ENCODE measurements around the gene TERF2IP. TPM values are rescaled to one million over a fixed set of nuclear protein-coding genes. Genes with fewer than 3 reads are reported as not detected.

The TERF2IP gene
- polyA plus RNA-seq, 3 donors, result 24.3 to 59.3 (median 52.6) TPM

- WGBS, 3 donors, result 88 to 94% (median 92%) methylated on average over 10 of the region's 10 CpGs
- no peak overlapping the region for H3K27ac ChIP-seq (ENCODE audit: low read depth, low read length)
These were observed 18.4 kb upstream of the TERF2IP start for GRCh38 chr16:75629132-75629531.

- no peak overlapping the region for H3K27ac ChIP-seq (ENCODE audit: low read depth, low read length)
- 66 to 93% (median 72%) methylated on average over 3 of the region's 3 CpGs for WGBS, 3 donors
These were observed 17.5 kb upstream of the TERF2IP start for GRCh38 chr16:75630052-75630451.

GRCh38 chr16:75632857-75633256 is 14.7 kb upstream of the TERF2IP start:
- WGBS, 3 donors, result 74 to 92% (median 89%) methylated on average over 8 of the region's 8 CpGs
- H3K27ac ChIP-seq (ENCODE audit: low read depth, low read length), result no peak overlapping the region

GRCh38 chr16:75635036-75635435 is 12.5 kb upstream of the TERF2IP start:
- WGBS, 3 donors, result 85 to 90% (median 88%) methylated on average over 3 of the region's 3 CpGs
- H3K27ac ChIP-seq (ENCODE audit: low read depth, low read length), result no peak overlapping the region

GRCh38 chr16:75640598-75640997 is 7.0 kb upstream of the TERF2IP start:
- 86 to 91% (median 89%) methylated on average over 6 of the region's 6 CpGs for WGBS, 3 donors
- no peak overlapping the region for H3K27ac ChIP-seq (ENCODE audit: low read depth, low read length)

- WGBS, 3 donors, result 71 to 90% (median 84%) methylated on average over 7 of the region's 7 CpGs
- no peak overlapping the region for H3K27ac ChIP-seq (ENCODE audit: low read depth, low read length)
These were observed 3.1 kb upstream of the TERF2IP start for GRCh38 chr16:75644240-75645012.

GRCh38 chr16:75647112-75647491 is 471 bp upstream of the TERF2IP start:
- 0 to 1% (median 0%) methylated on average over 18 of the region's 18 CpGs for WGBS, 3 donors

GRCh38 chr16:75648265-75649076 is 898 bp downstream of the TERF2IP start:
- 0% methylated on average over 59 to 62 of the region's 62 CpGs for WGBS, 3 donors
- H3K27ac ChIP-seq (ENCODE audit: low read depth, low read length), result peak overlapping the region; percentile 96

More at GRCh38 chr16:75647112-75647491, 471 bp upstream of the TERF2IP start:
- peak overlapping the region; percentile 5 for H3K27ac ChIP-seq (ENCODE audit: low read depth, low read length)

GRCh38 chr16:75653922-75654321 is 6.3 kb downstream of the TERF2IP start:
- H3K27ac ChIP-seq (ENCODE audit: low read depth, low read length), result no peak overlapping the region
- 46 to 65% (median 49%) methylated on average over 1 of the region's 1 CpG for WGBS, 3 donors

GRCh38 chr16:75658175-75658574 is 10.6 kb downstream of the TERF2IP start:
- 88 to 96% (median 93%) methylated on average over 2 of the region's 2 CpGs for WGBS, 3 donors
- no peak overlapping the region for H3K27ac ChIP-seq (ENCODE audit: low read depth, low read length)

- no peak overlapping the region for H3K27ac ChIP-seq (ENCODE audit: low read depth, low read length)
- WGBS, 3 donors, result 89% methylated on average over 6 of the region's 6 CpGs
These were observed 12.7 kb downstream of the TERF2IP start for GRCh38 chr16:75660321-75660720.

GRCh38 chr16:75660726-75661302 is 13.2 kb downstream of the TERF2IP start:
- WGBS, 3 donors, result 59 to 81% (median 70%) methylated on average over 4 of the region's 4 CpGs
- no peak overlapping the region for H3K27ac ChIP-seq (ENCODE audit: low read depth, low read length)

- H3K27ac ChIP-seq (ENCODE audit: low read depth, low read length), result no peak overlapping the region
These were observed 19.9 kb downstream of the TERF2IP start for GRCh38 chr16:75667503-75667902.

- no peak within 1 kb of the TSS for H3K27ac ChIP-seq (ENCODE audit: low read depth, low read length)
- WGBS, 3 donors, result 94 to 97% (median 95%) methylated on average over 4 of the region's 4 CpGs
These were observed 29.3 kb downstream of the TERF2IP start, which contains the start of gene CPHXL2 for GRCh38 chr16:75676909-75677308. Gene CPHXL2 (minus strand): TSS chr16:75677009. CDS start chr16:75676999, 10 bp downstream.

GRCh38 chr16:75679366-75679765 is 31.8 kb downstream of the TERF2IP start:
- 76 to 89% (median 77%) methylated on average over 5 of the region's 5 CpGs for WGBS, 3 donors

GRCh38 chr16:75682308-75682707 is 34.7 kb downstream of the TERF2IP start:
- WGBS, 3 donors, result 85 to 89% (median 88%) methylated on average over 14 of the region's 14 CpGs
- no peak overlapping the region for H3K27ac ChIP-seq (ENCODE audit: low read depth, low read length)

More at GRCh38 chr16:75679366-75679765, 31.8 kb downstream of the TERF2IP start:
- H3K27ac ChIP-seq (ENCODE audit: low read depth, low read length), result no peak overlapping the region

GRCh38 chr16:75687361-75687760 is 39.8 kb downstream of the TERF2IP start:
- H3K27ac ChIP-seq (ENCODE audit: low read depth, low read length), result no peak overlapping the region

- WGBS, 3 donors, result 79 to 86% (median 81%) methylated on average over 6 of the region's 6 CpGs
- no peak overlapping the region for H3K27ac ChIP-seq (ENCODE audit: low read depth, low read length)
These were observed 48.1 kb downstream of the TERF2IP start for GRCh38 chr16:75695708-75696107.

GRCh38 chr16:75697571-75697970 is 50.0 kb downstream of the TERF2IP start:
- 87 to 93% (median 92%) methylated on average over 5 of the region's 5 CpGs for WGBS, 3 donors
- H3K27ac ChIP-seq (ENCODE audit: low read depth, low read length), result no peak overlapping the region

Data from adipose tissue (tissue), 3 donors.